KMS-11 (cell line): ENCODE results near the gene ACYP1.

Experiments used
- H2AFZ ChIP-seq: fragments of 200-600 bp; sonication (generic); 2 replicates; pipeline ENCODE4 v1.6.1; 2016; ENCODE audit warnings: antibody characterized with exemption, mixed run types, low read depth
- H3K27ac ChIP-seq: fragments of 200-600 bp; sonication (generic); 2 replicates; pipeline ENCODE4 v1.6.1; 2016; ENCODE audit warnings: mild to moderate bottlenecking, mixed run types
- H3K27me3 ChIP-seq: fragments of 200-600 bp; sonication (generic); 2 replicates; pipeline ENCODE4 v1.6.1; 2017; ENCODE audit warnings: mild to moderate bottlenecking, low read depth, mixed run types, moderate library complexity; ENCODE audit not compliant: insufficient read depth
- H3K36me3 ChIP-seq: fragments of 200-600 bp; sonication (generic); 2 replicates; pipeline ENCODE4 v1.6.1; 2017; ENCODE audit warnings: mild to moderate bottlenecking, mixed run types; ENCODE audit not compliant: insufficient read depth
- H3K4me1 ChIP-seq: fragments of 200-600 bp; sonication (generic); 2 replicates; pipeline ENCODE4 v1.6.1; 2016; ENCODE audit warnings: mild to moderate bottlenecking, low read depth, mixed run types; ENCODE audit not compliant: poor library complexity, severe bottlenecking
- H3K4me2 ChIP-seq: fragments of 200-600 bp; sonication (generic); 2 replicates; pipeline ENCODE4 v1.7.0; 2016; ENCODE audit warnings: mild to moderate bottlenecking, mixed run types
- H3K4me3 ChIP-seq: fragments of 200-600 bp; sonication (generic); IDR thresholded peaks from 2 replicates; pipeline ENCODE4 v1.6.1; 2017; ENCODE audit warnings: low read depth, low read length, mixed read lengths; ENCODE audit not compliant: insufficient read depth
- H3K79me2 ChIP-seq: fragments of 200-600 bp; sonication (generic); 2 replicates; pipeline ENCODE4 v1.6.1; 2016; ENCODE audit warnings: low read depth, mixed run types; ENCODE audit not compliant: insufficient read depth
- H3K9ac ChIP-seq: fragments of 200-600 bp; sonication (generic); 2 replicates; pipeline ENCODE4 v1.6.1; 2016; ENCODE audit warnings: mild to moderate bottlenecking, mixed run types
- H4K20me1 ChIP-seq: fragments of 200-600 bp; sonication (generic); 2 replicates; pipeline ENCODE4 v1.6.1; 2016; ENCODE audit warnings: mild to moderate bottlenecking, mixed run types; ENCODE audit not compliant: insufficient read depth
- CTCF ChIP-seq: fragments of 200-600 bp; sonication (generic); conservative IDR thresholded peaks from 2 replicates; pipeline ENCODE4 v1.6.1; 2017; ENCODE audit warnings: low read depth, mild to moderate bottlenecking, antibody characterized with exemption, low read length, moderate library complexity, mixed read lengths

Gene ACYP1

GRCh38 chr14:75010472-75011093, 53.2 kb downstream of the ACYP1 start:
- Histone ChIP-seq H2AFZ (no peak overlapping the region), H3K27ac (no peak overlapping the region), H3K27me3 (no peaks in the 10 kb centered on the region), H3K9ac (no peak overlapping the region), H3K4me2 (no peak overlapping the region), H3K79me2 (no peaks in the 10 kb centered on the region), H3K4me3 (no peak overlapping the region), H4K20me1 (no peaks in the 10 kb centered on the region), H3K36me3 (no peaks in the 10 kb centered on the region), H3K4me1 (no peaks in the 10 kb centered on the region)
- no peak for TF ChIP-seq CTCF

GRCh38 chr14:75009176-75009575, 54.6 kb downstream of the ACYP1 start:
- Histone ChIP-seq H3K4me2 (no peak overlapping the region), H3K27me3 (no peaks in the 10 kb centered on the region), H3K79me2 (peaks cover under 1% of the 10 kb centered on the region; the same call in 1 of the 2 replicates), H3K27ac (no peak overlapping the region), H3K36me3 (no peaks in the 10 kb centered on the region), H3K4me3 (no peak overlapping the region), H4K20me1 (no peaks in the 10 kb centered on the region), H3K4me1 (no peaks in the 10 kb centered on the region), H3K9ac (no peak overlapping the region), H2AFZ (no peak overlapping the region)
- no peak for TF ChIP-seq CTCF

GRCh38 chr14:75005357-75005756, 58.5 kb downstream of the ACYP1 start:
- no peaks in the 10 kb centered on the region for H3K27me3 ChIP-seq
- no peaks in the 10 kb centered on the region for H4K20me1 ChIP-seq
- no peak overlapping the region for H3K27ac ChIP-seq
- H3K4me3 ChIP-seq: no peak overlapping the region
- peaks cover 12% of the 10 kb centered on the region; the same call in 1 of the 2 replicates for H3K79me2 ChIP-seq
- peaks cover 7% of the 10 kb centered on the region for H3K4me1 ChIP-seq
- no peak overlapping the region for H2AFZ ChIP-seq
- no peaks in the 10 kb centered on the region for H3K36me3 ChIP-seq
- no peak for TF ChIP-seq CTCF
- no peak overlapping the region for H3K9ac ChIP-seq
- H3K4me2 ChIP-seq: no peak overlapping the region

- Histone ChIP-seq H3K79me2 (peaks cover 12% of the 10 kb centered on the region; the same call in 1 of the 2 replicates), H3K4me2 (peak overlapping the region; percentile 80), H3K4me3 (no peak overlapping the region), H3K27ac (no peak overlapping the region), H3K9ac (peak overlapping the region; percentile 52; the same call in 1 of the 2 replicates), H2AFZ (peak overlapping the region; percentile 86; the same call in 1 of the 2 replicates), H3K4me1 (peaks cover 7% of the 10 kb centered on the region), H4K20me1 (no peaks in the 10 kb centered on the region), H3K27me3 (no peaks in the 10 kb centered on the region), H3K36me3 (no peaks in the 10 kb centered on the region)
- no peak for TF ChIP-seq CTCF
Observed at GRCh38 chr14:75003250-75004027, 60.4 kb downstream of the ACYP1 start.
